ENCODE measurements around the gene IFFO2.
"Not testable (repeated sequence)": the region's sequence is repeated elsewhere in the genome, so short reads cannot be mapped to it uniquely, and the experiment has no call there.

IFFO2 gene

GRCh38 chr1:18871401-18872070 is 84.9 kb downstream of the IFFO2 start:
- no peak for DNase-seq

- no peak for DNase-seq
Observed at GRCh38 chr1:18870957-18871356, 85.5 kb downstream of the IFFO2 start.

GRCh38 chr1:18870595-18870865 is 85.9 kb downstream of the IFFO2 start:
- not testable (repeated sequence) for DNase-seq

GRCh38 chr1:18869847-18870594 is 86.5 kb downstream of the IFFO2 start:
- DNase-seq = no peak

- no peak for DNase-seq
Observed at GRCh38 chr1:18868801-18869424, 87.6 kb downstream of the IFFO2 start.

GRCh38 chr1:18868354-18868753 is 88.1 kb downstream of the IFFO2 start:
- no peak for DNase-seq

- DNase-seq = no peak
Observed at GRCh38 chr1:18866846-18867245, 89.6 kb downstream of the IFFO2 start.

- no peak for DNase-seq
Observed at GRCh38 chr1:18866314-18866713, 90.2 kb downstream of the IFFO2 start.

- DNase-seq = no peak
Observed at GRCh38 chr1:18865176-18865575, 91.3 kb downstream of the IFFO2 start.

GRCh38 chr1:18861590-18861989 is 94.9 kb downstream of the IFFO2 start:
- DNase-seq = no peak

GRCh38 chr1:18861082-18861481 is 95.4 kb downstream of the IFFO2 start:
- no peak for DNase-seq

- DNase-seq = no peak
Observed at GRCh38 chr1:18859560-18859959, 96.9 kb downstream of the IFFO2 start, which contains the start of gene TAS1R2. Gene TAS1R2 (minus strand): TSS chr1:18859660. CDS start chr1:18859660, 0 bp downstream.

GRCh38 chr1:18858070-18858688 is 98.3 kb downstream of the IFFO2 start:
- no peak for DNase-seq

- no peak for DNase-seq
Observed at GRCh38 chr1:18856435-18856834, 100.0 kb downstream of the IFFO2 start.

GRCh38 chr1:18855573-18855972 is 100.9 kb downstream of the IFFO2 start:
- no peak for DNase-seq

- DNase-seq = no peak
Observed at GRCh38 chr1:18854331-18855025, 102.0 kb downstream of the IFFO2 start.

Data from activated T-cell treated with anti-CD3 and anti-CD28 coated beads for 4 hours (primary cell).